Gastroesophageal sphincter (tissue), 2 donors: ENCODE data around the gene PXDC1.

ENCODE experiments used
- EP300 ChIP-seq: sonication (generic); formaldehyde crosslinking; IDR thresholded peaks from one replicate; pipeline ENCODE4 v1.6.1; 2017; ENCODE audit warnings: antibody characterized with exemption, mild to moderate bottlenecking
- POLR2A ChIP-seq, 2 donors: fragments of 450-650 bp; IDR thresholded peaks; one replicate each; pipeline ENCODE4 v1.6.1; 2017; ENCODE audit warnings: antibody characterized with exemption in 2 of 2, mild to moderate bottlenecking in 2 of 2, moderate library complexity in 1 of 2

GRCh38 chr6:3793545-3793944 lies 42.0 kb upstream of the PXDC1 start:
- TF ChIP-seq POLR2A (IDR thresholded peaks at IDR 0.05), result no peak
- no peak for TF ChIP-seq EP300
